ENCODE measurements around the gene DPY19L3. TPM values are rescaled to one million over a fixed set of nuclear protein-coding genes. Genes with fewer than 3 reads are reported as not detected.
"Not testable (repeated sequence)": the region's sequence is repeated elsewhere in the genome, so short reads cannot be mapped to it uniquely, and the experiment has no call there.

DPY19L3 gene
- total RNA-seq, 6 donors from 2014 or later: 27.3 to 76.5 (median 29.5) TPM

DNA sequence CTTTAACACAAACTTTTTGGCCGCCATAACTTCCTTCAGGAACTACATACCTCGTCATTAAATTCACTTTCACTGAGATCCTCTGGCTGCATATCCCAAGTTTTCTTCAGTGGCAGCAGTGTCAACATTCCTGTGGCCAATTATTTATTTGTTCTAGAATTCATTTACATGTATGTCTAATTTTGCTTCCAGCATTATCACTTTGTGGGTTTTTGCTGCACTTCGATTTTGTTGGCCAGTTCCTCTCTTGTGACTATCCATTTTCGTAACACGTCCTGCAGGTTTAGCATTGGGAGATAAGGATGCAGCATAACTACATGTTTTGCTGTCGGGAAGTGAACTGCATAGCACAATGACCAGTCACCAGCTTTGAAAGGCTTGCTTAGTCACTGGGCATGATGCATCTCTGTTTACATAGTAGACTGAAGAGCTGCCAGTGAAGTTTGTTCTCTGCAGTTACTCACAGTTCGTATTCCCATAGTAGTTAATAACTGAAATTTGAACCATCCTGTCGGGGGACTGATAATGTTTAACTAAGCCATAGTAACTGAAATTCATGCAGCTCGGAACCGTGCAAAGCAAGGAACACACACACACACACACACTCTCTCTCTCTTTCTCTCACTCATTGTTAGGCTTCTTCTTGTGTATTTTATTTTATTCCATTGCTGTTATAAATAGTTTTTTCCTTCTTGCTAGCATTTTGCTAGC is 31.8 kb upstream of the DPY19L3 start:
- DNase-seq (peak in 1 of 2 donors; percentile 65), ATAC-seq (ENCODE audit: low FRiP score in 2 of 2) (peak; percentile 93 to 95)
- Histone ChIP-seq H3K9me3 (no peaks in the 10 kb centered on the region), H3K27me3 (no peaks in the 10 kb centered on the region), H3K4me3 (no peak overlapping the region), H3K36me3 (peaks cover 0 to 34% (median 3%) of the 10 kb centered on the region in 4 donors), H3K27ac (peak overlapping the region in 3 of 4 donors; percentile 35 to 68 (median 41)), H3K4me1 (peaks cover 0 to 12% (median 6%) of the 10 kb centered on the region in 4 donors)
- no peak for TF ChIP-seq POLR2A (IDR thresholded peaks at IDR 0.05)
- TF ChIP-seq EP300 (IDR thresholded peaks at IDR 0.05): peak in 2 of 4 donors; percentile 52 to 86
- peak; percentile 71 to 86 for TF ChIP-seq POLR2AphosphoS5 (IDR thresholded peaks at IDR 0.05)
- WGBS, 2 donors: 58 to 60% methylated on average over 10 of the region's 10 CpGs

DNA sequence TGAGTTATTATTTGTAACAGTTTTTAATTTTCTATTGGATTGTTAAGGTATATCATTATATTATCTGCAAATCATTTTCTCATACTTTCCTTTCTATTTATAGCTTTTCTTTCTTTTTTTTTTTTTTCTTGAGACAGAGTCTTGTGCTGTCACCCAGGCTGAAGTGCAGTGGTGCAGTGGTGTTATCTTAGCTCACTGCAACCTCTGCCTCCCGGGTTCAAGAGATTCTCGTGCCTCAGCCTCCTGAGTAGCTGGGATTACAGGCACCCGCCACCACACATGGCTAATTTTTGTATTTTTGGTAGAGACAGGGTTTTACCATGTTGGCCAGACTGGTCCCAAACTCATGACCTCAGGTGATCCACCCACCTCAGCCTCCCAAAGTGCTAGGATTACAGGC is 31.2 kb upstream of the DPY19L3 start:
- Histone ChIP-seq H3K4me1 (peaks cover 0 to 12% (median 6%) of the 10 kb centered on the region in 4 donors), H3K36me3 (peaks cover 0 to 38% (median 3%) of the 10 kb centered on the region in 4 donors), H3K27ac (peak overlapping the region in 3 of 4 donors; percentile 35 to 68 (median 53))
- 85 to 97% methylated on average over 3 of the region's 3 CpGs for WGBS, 2 donors
- H3K9me3 ChIP-seq; H3K4me3 ChIP-seq; DNase-seq; ATAC-seq (ENCODE audit: low FRiP score in 2 of 2); H3K27me3 ChIP-seq: not testable (repeated sequence)

DNA sequence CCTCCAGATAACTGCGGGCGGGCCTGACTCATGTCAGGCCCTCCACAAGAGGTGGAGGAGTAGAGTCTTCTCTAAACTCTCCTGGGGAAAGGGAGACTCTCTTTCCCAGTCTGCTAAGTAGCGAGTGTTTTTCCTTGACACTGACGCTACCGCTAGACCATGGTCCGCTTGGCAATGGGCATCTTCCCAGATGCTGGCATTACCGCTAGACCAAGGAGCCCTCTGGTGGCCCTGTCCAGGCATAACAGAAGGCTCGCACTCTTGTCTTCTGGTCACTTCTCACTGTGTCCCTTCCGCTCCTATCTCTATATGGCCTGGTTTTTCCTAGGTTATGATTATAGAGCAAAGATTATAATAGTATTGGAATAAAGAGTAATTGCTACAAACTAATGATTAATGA is 28.5 kb upstream of the DPY19L3 start:
- WGBS, 2 donors: 98 to 99% methylated on average over 9 of the region's 9 CpGs
- DNase-seq: not testable (repeated sequence)

DNA sequence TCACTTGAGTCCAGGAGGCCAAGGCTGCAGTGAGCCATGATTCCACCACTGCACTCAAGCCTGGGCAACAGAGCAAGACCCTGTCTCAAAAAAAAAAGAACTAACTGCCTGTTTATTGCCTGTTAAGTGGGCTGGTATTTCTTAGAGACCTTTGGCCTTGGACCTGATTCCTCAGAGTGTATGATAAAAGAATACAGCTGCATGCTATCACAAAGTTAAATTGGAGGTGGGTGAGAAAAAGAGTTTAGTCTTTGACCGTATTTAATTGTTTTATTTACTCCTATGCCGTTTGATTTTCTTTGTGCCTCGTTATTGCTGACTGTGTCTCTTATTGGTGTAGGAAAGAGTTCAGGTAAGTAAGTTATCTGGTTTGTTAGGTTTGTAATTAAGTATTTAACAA is 25.3 kb upstream of the DPY19L3 start:
- Histone ChIP-seq H3K27me3 (no peaks in the 10 kb centered on the region), H3K36me3 (peaks cover 0 to 64% (median 14%) of the 10 kb centered on the region in 4 donors), H3K4me1 (no peaks in the 10 kb centered on the region), H3K9me3 (no peaks in the 10 kb centered on the region), H3K4me3 (no peak overlapping the region), H3K27ac (no peak overlapping the region)
- 89 to 92% methylated on average over 3 of the region's 3 CpGs for WGBS, 2 donors
- DNase-seq: no peak
- ATAC-seq (ENCODE audit: low FRiP score in 2 of 2): no peak
- TF ChIP-seq, protein P1, sequence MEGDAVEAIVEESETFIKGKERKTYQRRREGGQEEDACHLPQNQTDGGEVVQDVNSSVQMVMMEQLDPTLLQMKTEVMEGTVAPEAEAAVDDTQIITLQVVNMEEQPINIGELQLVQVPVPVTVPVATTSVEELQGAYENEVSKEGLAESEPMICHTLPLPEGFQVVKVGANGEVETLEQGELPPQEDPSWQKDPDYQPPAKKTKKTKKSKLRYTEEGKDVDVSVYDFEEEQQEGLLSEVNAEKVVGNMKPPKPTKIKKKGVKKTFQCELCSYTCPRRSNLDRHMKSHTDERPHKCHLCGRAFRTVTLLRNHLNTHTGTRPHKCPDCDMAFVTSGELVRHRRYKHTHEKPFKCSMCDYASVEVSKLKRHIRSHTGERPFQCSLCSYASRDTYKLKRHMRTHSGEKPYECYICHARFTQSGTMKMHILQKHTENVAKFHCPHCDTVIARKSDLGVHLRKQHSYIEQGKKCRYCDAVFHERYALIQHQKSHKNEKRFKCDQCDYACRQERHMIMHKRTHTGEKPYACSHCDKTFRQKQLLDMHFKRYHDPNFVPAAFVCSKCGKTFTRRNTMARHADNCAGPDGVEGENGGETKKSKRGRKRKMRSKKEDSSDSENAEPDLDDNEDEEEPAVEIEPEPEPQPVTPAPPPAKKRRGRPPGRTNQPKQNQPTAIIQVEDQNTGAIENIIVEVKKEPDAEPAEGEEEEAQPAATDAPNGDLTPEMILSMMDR (IDR thresholded peaks at IDR 0.05): no peak
- TF ChIP-seq EP300 (IDR thresholded peaks at IDR 0.05): no peak

More for the DNA sequence above, 28.5 kb upstream of the DPY19L3 start:
- TF ChIP-seq, protein P1 (IDR thresholded peaks at IDR 0.05): peak in 3 of 6 experiments; percentile 13 to 40 (median 26)
- Histone ChIP-seq H3K4me1 (peaks cover 0 to 12% (median 6%) of the 10 kb centered on the region in 4 donors), H3K36me3 (peaks cover 0 to 45% (median 10%) of the 10 kb centered on the region in 4 donors)
- H3K9me3 ChIP-seq; H3K4me3 ChIP-seq; H3K27ac ChIP-seq; ATAC-seq (ENCODE audit: low FRiP score in 2 of 2); H3K27me3 ChIP-seq: not testable (repeated sequence)

DNA sequence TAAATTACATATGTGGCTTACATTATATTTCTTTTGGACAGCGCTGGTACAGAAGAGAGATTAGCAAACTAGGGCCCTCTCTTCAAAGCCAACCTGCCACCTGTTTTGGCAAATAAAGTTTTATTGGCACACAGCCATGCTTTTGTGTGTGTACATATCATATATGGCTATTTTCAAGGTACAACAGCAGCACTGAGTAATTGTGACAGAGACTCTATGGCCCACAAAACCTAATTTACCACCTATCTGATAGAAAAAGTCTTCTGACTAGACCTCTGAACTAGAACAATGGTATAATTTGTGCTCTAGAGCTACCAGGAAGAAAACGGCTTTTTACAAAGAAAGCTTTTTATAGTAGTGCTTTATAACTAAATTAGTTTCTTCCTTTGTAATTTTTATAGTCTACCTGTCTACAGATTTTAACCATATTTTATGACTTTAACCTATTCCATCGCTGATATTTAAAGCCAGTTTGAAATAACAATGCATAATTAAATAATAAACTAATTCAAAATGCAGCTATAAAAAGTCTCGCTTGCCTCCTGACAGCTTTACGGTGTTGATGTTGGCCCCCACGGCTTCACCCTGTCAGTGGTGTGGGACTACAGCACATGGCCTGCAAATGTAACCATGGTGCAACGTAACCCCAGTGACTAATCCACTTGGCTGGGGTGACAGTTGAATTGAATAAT is 17.7 kb upstream of the DPY19L3 start:
- Histone ChIP-seq H3K4me3 (no peak overlapping the region), H3K27me3 (no peaks in the 10 kb centered on the region), H3K27ac (no peak overlapping the region), H3K36me3 (peaks cover 0 to 18% (median 3%) of the 10 kb centered on the region in 4 donors), H3K4me1 (no peaks in the 10 kb centered on the region), H3K9me3 (no peaks in the 10 kb centered on the region)
- ATAC-seq (ENCODE audit: low FRiP score in 2 of 2) (no peak), DNase-seq (no peak)
- 92 to 97% methylated on average over 7 of the region's 7 CpGs for WGBS, 2 donors
- TF ChIP-seq EP300 (IDR thresholded peaks at IDR 0.05): no peak
- TF ChIP-seq, protein P1 (IDR thresholded peaks at IDR 0.05): no peak
- no peak for TF ChIP-seq POLR2A (IDR thresholded peaks at IDR 0.05)
- TF ChIP-seq POLR2AphosphoS5 (IDR thresholded peaks at IDR 0.05): no peak

All from upper lobe of left lung (tissue), 6 donors.